Nephron (organoid): ENCODE results near the gene ZSCAN10.
A peak's percentile ranks its signal among the peaks of the same experiment; 100 is the strongest.

Experiments
- H3K27ac Mint-ChIP-seq, 3 experiments: 2 replicates each; pipeline ENCODE4 v1.8.0; 2020; ENCODE audit warnings: mixed read lengths in 3 of 3, mild to moderate bottlenecking in 2 of 3, moderate library complexity in 1 of 3
- H3K27me3 Mint-ChIP-seq: 2 replicates; pipeline ENCODE4 v1.8.0; 2021; ENCODE audit warnings: low read depth, mild to moderate bottlenecking, moderate library complexity, mixed read lengths
- H3K36me3 Mint-ChIP-seq: 2 replicates; pipeline ENCODE4 v1.8.0; 2020; ENCODE audit warnings: low read depth, mixed read lengths
- H3K4me1 Mint-ChIP-seq: 2 replicates; pipeline ENCODE4 v1.8.0; 2020; ENCODE audit warnings: mixed read lengths
- H3K4me3 Mint-ChIP-seq, 3 experiments: 2 replicates each; pipeline ENCODE4 v1.8.0; 2020; ENCODE audit warnings: mild to moderate bottlenecking in 3 of 3, mixed read lengths in 3 of 3, moderate library complexity in 2 of 3
- H3K9me3 Mint-ChIP-seq: 2 replicates; pipeline ENCODE4 v1.8.0; 2020; ENCODE audit warnings: mixed read lengths
- TF ChIP-seq, protein P1 (sequence below), 3 experiments: fragments of 200-600 bp; sonication (generic); IDR thresholded peaks; one replicate each; pipeline ENCODE4 v1.5.0; 2021; ENCODE audit warnings: antibody characterized with exemption in 3 of 3; ENCODE audit not compliant: unreplicated experiment in 3 of 3

The ZSCAN10 gene

DNA sequence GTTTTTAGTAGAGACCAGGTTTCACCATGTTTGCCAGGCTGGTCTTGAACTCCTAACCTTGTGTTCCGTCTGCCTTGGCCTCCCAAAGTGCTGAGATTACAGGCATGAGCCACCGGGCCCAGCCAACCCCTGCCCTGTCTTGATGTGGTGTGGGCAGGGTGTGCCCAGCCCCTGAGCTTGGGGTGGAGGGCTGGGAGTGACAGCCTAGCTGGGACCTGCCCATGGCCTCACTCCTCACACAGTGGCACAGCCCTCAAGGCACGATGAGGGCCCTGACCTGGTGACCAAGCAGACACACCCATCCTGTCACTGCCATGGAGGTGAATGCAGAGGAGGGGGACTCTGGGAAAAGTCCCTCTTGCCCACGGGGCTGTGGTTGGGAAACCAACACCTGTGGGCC lies 30.6 kb downstream of the ZSCAN10 start:
- H3K4me1 Mint-ChIP-seq = peaks cover 25% of the 10 kb centered on the region
- no peaks in the 10 kb centered on the region for H3K9me3 Mint-ChIP-seq
- TF ChIP-seq, protein P1, sequence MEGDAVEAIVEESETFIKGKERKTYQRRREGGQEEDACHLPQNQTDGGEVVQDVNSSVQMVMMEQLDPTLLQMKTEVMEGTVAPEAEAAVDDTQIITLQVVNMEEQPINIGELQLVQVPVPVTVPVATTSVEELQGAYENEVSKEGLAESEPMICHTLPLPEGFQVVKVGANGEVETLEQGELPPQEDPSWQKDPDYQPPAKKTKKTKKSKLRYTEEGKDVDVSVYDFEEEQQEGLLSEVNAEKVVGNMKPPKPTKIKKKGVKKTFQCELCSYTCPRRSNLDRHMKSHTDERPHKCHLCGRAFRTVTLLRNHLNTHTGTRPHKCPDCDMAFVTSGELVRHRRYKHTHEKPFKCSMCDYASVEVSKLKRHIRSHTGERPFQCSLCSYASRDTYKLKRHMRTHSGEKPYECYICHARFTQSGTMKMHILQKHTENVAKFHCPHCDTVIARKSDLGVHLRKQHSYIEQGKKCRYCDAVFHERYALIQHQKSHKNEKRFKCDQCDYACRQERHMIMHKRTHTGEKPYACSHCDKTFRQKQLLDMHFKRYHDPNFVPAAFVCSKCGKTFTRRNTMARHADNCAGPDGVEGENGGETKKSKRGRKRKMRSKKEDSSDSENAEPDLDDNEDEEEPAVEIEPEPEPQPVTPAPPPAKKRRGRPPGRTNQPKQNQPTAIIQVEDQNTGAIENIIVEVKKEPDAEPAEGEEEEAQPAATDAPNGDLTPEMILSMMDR (IDR thresholded peaks at IDR 0.05; ENCODE audit: unreplicated experiment in 3 of 3) = no peak
- H3K27ac Mint-ChIP-seq = no peak overlapping the region
- peak overlapping the region in 1 of 3 experiments; percentile 26 for H3K4me3 Mint-ChIP-seq
- H3K36me3 Mint-ChIP-seq = no peaks in the 10 kb centered on the region
- H3K27me3 Mint-ChIP-seq = peaks cover 4% of the 10 kb centered on the region

DNA sequence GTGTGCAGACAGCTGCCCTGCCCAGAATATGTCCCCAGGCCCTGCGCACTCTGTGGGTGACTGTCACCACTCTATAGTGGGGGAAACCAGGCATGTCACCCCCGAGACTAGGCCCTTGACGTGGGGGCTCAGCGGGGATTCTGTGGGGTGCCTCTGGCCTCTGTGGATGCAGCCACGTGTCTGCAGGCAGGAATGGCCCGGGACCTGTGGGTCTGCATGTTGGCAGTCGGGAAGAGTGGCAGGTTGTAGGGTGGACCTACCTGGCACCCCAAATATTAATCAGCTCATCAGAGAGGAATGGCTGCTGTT lies 32.7 kb downstream of the ZSCAN10 start:
- TF ChIP-seq, protein P1 (IDR thresholded peaks at IDR 0.05; ENCODE audit: unreplicated experiment in 3 of 3) = no peak
- H3K4me1 Mint-ChIP-seq = peaks cover 30% of the 10 kb centered on the region
- H3K9me3 Mint-ChIP-seq = no peaks in the 10 kb centered on the region
- peaks cover 4% of the 10 kb centered on the region for H3K27me3 Mint-ChIP-seq
- H3K4me3 Mint-ChIP-seq = peak overlapping the region in 2 of 3 experiments; percentile 86 to 94
- no peak overlapping the region for H3K27ac Mint-ChIP-seq
- H3K36me3 Mint-ChIP-seq = no peaks in the 10 kb centered on the region

DNA sequence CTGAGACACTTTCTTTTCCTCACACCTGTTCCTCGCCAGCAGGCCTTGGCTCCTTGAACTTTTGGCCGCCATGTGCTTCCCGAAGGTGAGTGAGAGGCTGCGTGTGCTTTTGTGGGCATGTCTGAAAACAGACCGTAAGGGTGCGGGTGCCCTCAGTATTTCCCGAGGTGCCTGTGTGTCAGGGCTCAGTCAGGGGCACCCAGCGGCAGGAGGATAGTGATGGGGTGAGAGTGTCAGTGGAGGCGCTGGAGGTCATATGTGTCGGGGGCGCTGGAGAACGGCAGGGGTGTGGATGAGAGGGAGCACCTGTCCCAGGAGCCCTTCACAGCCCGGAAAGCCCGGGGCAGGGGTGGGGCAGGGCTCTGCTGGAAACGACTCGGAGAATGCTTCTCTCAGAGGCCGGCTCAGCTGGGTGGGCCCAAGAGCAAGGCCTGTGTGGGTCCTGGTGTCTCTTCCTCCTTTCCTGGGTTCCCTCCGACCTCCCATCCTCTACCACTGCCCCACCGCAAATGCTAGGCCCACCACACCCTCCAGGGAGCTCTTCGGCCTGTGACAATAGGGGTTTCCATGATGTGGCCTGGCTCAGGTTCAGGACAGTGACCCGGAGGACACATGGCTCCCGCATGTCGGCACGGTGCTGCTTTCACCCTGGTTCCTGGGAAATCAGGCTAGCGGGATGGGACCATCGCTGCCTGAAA lies 33.2 kb downstream of the ZSCAN10 start:
- Mint-ChIP-seq H3K4me1 (peaks cover 30% of the 10 kb centered on the region), H3K4me3 (peak overlapping the region; percentile 28 to 94 (median 86)), H3K27ac (no peak overlapping the region), H3K9me3 (no peaks in the 10 kb centered on the region), H3K36me3 (no peaks in the 10 kb centered on the region), H3K27me3 (peaks cover 4% of the 10 kb centered on the region)
- TF ChIP-seq, protein P1 (IDR thresholded peaks at IDR 0.05; ENCODE audit: unreplicated experiment in 3 of 3) = no peak

DNA sequence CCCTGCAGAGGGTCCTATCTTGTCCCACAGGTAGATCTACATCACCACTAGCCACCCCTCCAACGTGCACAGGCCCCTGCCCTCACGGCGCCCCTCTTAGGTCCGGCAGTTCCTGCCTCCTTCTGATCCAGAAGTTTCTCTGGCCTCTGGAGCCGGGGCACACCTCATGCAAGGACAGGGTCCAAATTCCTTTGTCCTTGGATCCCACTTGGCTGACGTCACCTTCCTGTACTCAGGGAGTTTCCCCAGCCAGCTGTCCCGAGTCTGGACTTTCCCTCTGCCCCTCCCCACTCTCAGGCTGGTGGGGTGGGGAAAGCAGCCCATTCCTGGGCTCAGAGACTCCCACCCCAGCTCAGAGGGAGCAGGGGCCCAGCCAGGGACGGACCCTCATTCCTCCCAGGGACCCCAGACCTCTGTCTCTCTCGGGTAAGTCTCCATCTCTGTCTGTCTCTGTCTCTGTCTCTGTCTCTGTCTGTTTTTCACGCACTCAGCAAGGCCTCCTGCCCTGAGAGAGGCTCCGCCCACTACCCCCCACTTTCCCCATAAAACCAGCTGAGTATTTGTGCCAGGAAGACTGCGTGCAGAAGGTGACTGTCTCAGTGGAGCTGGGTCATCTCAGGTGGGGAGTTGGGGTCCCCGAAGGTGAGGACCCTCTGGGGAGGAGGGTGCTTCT lies 33.9 kb downstream of the ZSCAN10 start, which contains the start of gene IL32:
TSS of gene IL32 (plus strand) at position 572 of the 673 bp plus-strand sequence. CDS start 172 bp downstream, outside the sequence.
- H3K4me3 Mint-ChIP-seq = peak within 1 kb of the TSS; percentile 28 to 94 (median 86)
- peaks cover 11% of the 10 kb centered on the region for H3K27me3 Mint-ChIP-seq
- peak within 1 kb of the TSS in 1 of 3 experiments; percentile 50 for H3K27ac Mint-ChIP-seq
- TF ChIP-seq, protein P1 (IDR thresholded peaks at IDR 0.05; ENCODE audit: unreplicated experiment in 3 of 3) = no peak
- H3K9me3 Mint-ChIP-seq = no peaks in the 10 kb centered on the region
- peaks cover 34% of the 10 kb centered on the region for H3K4me1 Mint-ChIP-seq
- H3K36me3 Mint-ChIP-seq = no peaks in the 10 kb centered on the region

DNA sequence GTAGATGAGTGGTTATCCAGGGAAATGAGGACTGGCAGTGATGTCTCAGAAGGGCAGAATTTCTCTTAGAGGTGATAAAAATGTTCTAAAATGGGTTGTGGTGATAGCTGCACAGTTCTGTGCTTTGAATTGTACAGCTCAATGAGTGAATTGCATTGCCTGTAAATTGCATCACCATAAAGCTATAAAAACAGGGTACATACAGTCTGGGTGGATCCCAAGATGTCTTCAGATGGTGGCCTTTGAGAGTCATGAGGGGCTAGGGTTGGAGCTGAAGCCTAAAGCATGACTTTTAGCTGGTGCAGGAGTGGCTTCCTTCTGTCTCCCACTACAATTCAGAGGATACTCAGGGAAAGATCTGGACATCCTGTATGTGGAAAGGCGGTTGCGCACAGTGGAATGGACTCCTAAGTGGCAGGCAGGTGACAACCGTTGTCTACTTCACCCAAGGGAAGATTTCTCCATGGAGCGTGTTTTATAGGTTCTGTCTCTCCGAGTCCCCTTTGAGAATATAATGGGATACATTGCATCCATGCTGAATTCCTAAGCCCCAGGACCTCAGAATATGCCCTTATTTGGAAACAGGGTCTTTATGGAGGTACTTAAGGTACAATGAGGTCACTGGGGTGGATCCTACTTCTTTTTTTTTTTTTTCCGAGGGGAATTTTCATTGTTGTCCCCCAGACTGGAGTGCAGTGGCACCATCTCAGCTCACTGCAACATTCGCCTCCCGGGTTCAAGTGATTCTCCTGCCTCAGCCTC lies 35.3 kb downstream of the ZSCAN10 start:
- peaks cover 14% of the 10 kb centered on the region for H3K27me3 Mint-ChIP-seq

More for the DNA sequence above, 35.3 kb downstream of the ZSCAN10 start:
- H3K4me1 Mint-ChIP-seq = peaks cover 35% of the 10 kb centered on the region
- TF ChIP-seq, protein P1 (IDR thresholded peaks at IDR 0.05; ENCODE audit: unreplicated experiment in 3 of 3) = no peak
- no peaks in the 10 kb centered on the region for H3K9me3 Mint-ChIP-seq
- no peaks in the 10 kb centered on the region for H3K36me3 Mint-ChIP-seq
- H3K27ac Mint-ChIP-seq = peak overlapping the region in 1 of 3 experiments; percentile 23
- peak overlapping the region in 2 of 3 experiments; percentile 14 to 28 for H3K4me3 Mint-ChIP-seq
